KMS-11 (cell line): Measurements from ENCODE around the gene TFAP2E.

Experiments
- H2AFZ ChIP-seq: fragments of 200-600 bp; sonication (generic); 2 replicates; pipeline ENCODE4 v1.6.1; 2016; ENCODE audit warnings: antibody characterized with exemption, mixed run types, low read depth
- H3K27ac ChIP-seq: fragments of 200-600 bp; sonication (generic); 2 replicates; pipeline ENCODE4 v1.6.1; 2016; ENCODE audit warnings: mild to moderate bottlenecking, mixed run types
- H3K27me3 ChIP-seq: fragments of 200-600 bp; sonication (generic); 2 replicates; pipeline ENCODE4 v1.6.1; 2017; ENCODE audit warnings: mild to moderate bottlenecking, low read depth, mixed run types, moderate library complexity; ENCODE audit not compliant: insufficient read depth
- H3K36me3 ChIP-seq: fragments of 200-600 bp; sonication (generic); 2 replicates; pipeline ENCODE4 v1.6.1; 2017; ENCODE audit warnings: mild to moderate bottlenecking, mixed run types; ENCODE audit not compliant: insufficient read depth
- H3K4me1 ChIP-seq: fragments of 200-600 bp; sonication (generic); 2 replicates; pipeline ENCODE4 v1.6.1; 2016; ENCODE audit warnings: mild to moderate bottlenecking, low read depth, mixed run types; ENCODE audit not compliant: poor library complexity, severe bottlenecking
- H3K4me2 ChIP-seq: fragments of 200-600 bp; sonication (generic); 2 replicates; pipeline ENCODE4 v1.7.0; 2016; ENCODE audit warnings: mild to moderate bottlenecking, mixed run types
- H3K4me3 ChIP-seq: fragments of 200-600 bp; sonication (generic); IDR thresholded peaks from 2 replicates; pipeline ENCODE4 v1.6.1; 2017; ENCODE audit warnings: low read depth, low read length, mixed read lengths; ENCODE audit not compliant: insufficient read depth
- H3K79me2 ChIP-seq: fragments of 200-600 bp; sonication (generic); 2 replicates; pipeline ENCODE4 v1.6.1; 2016; ENCODE audit warnings: low read depth, mixed run types; ENCODE audit not compliant: insufficient read depth
- H3K9ac ChIP-seq: fragments of 200-600 bp; sonication (generic); 2 replicates; pipeline ENCODE4 v1.6.1; 2016; ENCODE audit warnings: mild to moderate bottlenecking, mixed run types
- H4K20me1 ChIP-seq: fragments of 200-600 bp; sonication (generic); 2 replicates; pipeline ENCODE4 v1.6.1; 2016; ENCODE audit warnings: mild to moderate bottlenecking, mixed run types; ENCODE audit not compliant: insufficient read depth
- CTCF ChIP-seq: fragments of 200-600 bp; sonication (generic); conservative IDR thresholded peaks from 2 replicates; pipeline ENCODE4 v1.6.1; 2017; ENCODE audit warnings: low read depth, mild to moderate bottlenecking, antibody characterized with exemption, low read length, moderate library complexity, mixed read lengths

The TFAP2E gene

GRCh38 chr1:35587736-35588135, 14.6 kb downstream of the TFAP2E start:
- no peak for TF ChIP-seq CTCF
- Histone ChIP-seq H3K27me3 (no peaks in the 10 kb centered on the region), H3K27ac (no peak overlapping the region)

GRCh38 chr1:35588197-35588910, 15.2 kb downstream of the TFAP2E start:
- H3K79me2 ChIP-seq = no peaks in the 10 kb centered on the region
- H3K4me2 ChIP-seq = no peak overlapping the region
- H3K9ac ChIP-seq = no peak overlapping the region
- H3K4me3 ChIP-seq = no peak overlapping the region
- TF ChIP-seq CTCF = no peak
- no peak overlapping the region for H2AFZ ChIP-seq
- no peaks in the 10 kb centered on the region for H3K27me3 ChIP-seq
- H3K36me3 ChIP-seq = no peaks in the 10 kb centered on the region
- H3K27ac ChIP-seq = no peak overlapping the region
- H3K4me1 ChIP-seq = no peaks in the 10 kb centered on the region
- H4K20me1 ChIP-seq = no peaks in the 10 kb centered on the region

More at GRCh38 chr1:35587736-35588135, 14.6 kb downstream of the TFAP2E start:
- Histone ChIP-seq H3K36me3 (no peaks in the 10 kb centered on the region), H3K4me1 (no peaks in the 10 kb centered on the region), H2AFZ (no peak overlapping the region), H4K20me1 (no peaks in the 10 kb centered on the region), H3K4me3 (no peak overlapping the region), H3K79me2 (no peaks in the 10 kb centered on the region), H3K4me2 (no peak overlapping the region), H3K9ac (no peak overlapping the region)

GRCh38 chr1:35589516-35590427, 16.7 kb downstream of the TFAP2E start:
- Histone ChIP-seq H2AFZ (no peak overlapping the region), H3K36me3 (no peaks in the 10 kb centered on the region), H3K4me2 (no peak overlapping the region), H4K20me1 (no peaks in the 10 kb centered on the region), H3K9ac (no peak overlapping the region), H3K27me3 (no peaks in the 10 kb centered on the region), H3K4me3 (no peak overlapping the region), H3K4me1 (no peaks in the 10 kb centered on the region), H3K79me2 (no peaks in the 10 kb centered on the region), H3K27ac (no peak overlapping the region)
- TF ChIP-seq CTCF = no peak

GRCh38 chr1:35590476-35591040, 17.4 kb downstream of the TFAP2E start:
- Histone ChIP-seq H3K4me1 (no peaks in the 10 kb centered on the region), H3K4me2 (no peak overlapping the region), H2AFZ (no peak overlapping the region), H3K9ac (no peak overlapping the region), H3K27me3 (no peaks in the 10 kb centered on the region), H3K36me3 (no peaks in the 10 kb centered on the region), H3K79me2 (no peaks in the 10 kb centered on the region), H4K20me1 (no peaks in the 10 kb centered on the region), H3K27ac (no peak overlapping the region), H3K4me3 (no peak overlapping the region)
- TF ChIP-seq CTCF = no peak
